Fibroblast of pulmonary artery (primary cell): ENCODE results near the gene CASP5.
A peak's percentile ranks its signal among the peaks of the same experiment; 100 is the strongest.

Experiments
- DNase-seq: peaks from one replicate; pipeline ENCODE4 v3.0.0-alpha.2; 2010; ENCODE audit warnings: low read depth
- H3K4me3 ChIP-seq: replicated peaks from 2 replicates; pipeline ENCODE4 v1.5.1; 2011; ENCODE audit warnings: low read depth, mild to moderate bottlenecking, control low read depth, low read length, moderate library complexity
- TF ChIP-seq, protein P1 (sequence below): IDR thresholded peaks from 2 replicates; pipeline ENCODE4 v1.5.1; 2011; ENCODE audit warnings: mild to moderate bottlenecking, control low read depth, low read length, inconsistent platforms; ENCODE audit errors: missing control alignments

Gene CASP5

DNA sequence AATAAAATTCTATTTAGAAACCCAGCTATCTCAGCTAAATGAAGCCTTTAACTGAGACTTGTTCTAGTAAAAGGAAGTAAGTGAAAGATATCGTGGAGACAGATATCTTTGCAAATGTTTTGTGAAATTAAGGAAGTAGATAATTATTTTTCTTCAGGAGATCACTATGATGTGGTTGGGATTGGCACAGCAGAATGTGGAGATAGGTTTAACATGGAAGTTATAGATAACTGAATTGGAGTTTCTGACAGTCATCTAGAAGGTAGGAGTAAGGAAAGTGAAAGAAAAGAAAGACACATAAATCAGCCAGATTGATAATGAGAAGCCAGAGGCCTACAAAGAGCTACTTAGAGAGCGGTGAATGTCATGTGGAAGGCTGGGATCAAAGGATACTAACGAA is 4.7 kb upstream of the CASP5 start:
- TF ChIP-seq, protein P1, sequence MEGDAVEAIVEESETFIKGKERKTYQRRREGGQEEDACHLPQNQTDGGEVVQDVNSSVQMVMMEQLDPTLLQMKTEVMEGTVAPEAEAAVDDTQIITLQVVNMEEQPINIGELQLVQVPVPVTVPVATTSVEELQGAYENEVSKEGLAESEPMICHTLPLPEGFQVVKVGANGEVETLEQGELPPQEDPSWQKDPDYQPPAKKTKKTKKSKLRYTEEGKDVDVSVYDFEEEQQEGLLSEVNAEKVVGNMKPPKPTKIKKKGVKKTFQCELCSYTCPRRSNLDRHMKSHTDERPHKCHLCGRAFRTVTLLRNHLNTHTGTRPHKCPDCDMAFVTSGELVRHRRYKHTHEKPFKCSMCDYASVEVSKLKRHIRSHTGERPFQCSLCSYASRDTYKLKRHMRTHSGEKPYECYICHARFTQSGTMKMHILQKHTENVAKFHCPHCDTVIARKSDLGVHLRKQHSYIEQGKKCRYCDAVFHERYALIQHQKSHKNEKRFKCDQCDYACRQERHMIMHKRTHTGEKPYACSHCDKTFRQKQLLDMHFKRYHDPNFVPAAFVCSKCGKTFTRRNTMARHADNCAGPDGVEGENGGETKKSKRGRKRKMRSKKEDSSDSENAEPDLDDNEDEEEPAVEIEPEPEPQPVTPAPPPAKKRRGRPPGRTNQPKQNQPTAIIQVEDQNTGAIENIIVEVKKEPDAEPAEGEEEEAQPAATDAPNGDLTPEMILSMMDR: no peak
- DNase-seq: no peak
- H3K4me3 ChIP-seq: no peak overlapping the region

DNA sequence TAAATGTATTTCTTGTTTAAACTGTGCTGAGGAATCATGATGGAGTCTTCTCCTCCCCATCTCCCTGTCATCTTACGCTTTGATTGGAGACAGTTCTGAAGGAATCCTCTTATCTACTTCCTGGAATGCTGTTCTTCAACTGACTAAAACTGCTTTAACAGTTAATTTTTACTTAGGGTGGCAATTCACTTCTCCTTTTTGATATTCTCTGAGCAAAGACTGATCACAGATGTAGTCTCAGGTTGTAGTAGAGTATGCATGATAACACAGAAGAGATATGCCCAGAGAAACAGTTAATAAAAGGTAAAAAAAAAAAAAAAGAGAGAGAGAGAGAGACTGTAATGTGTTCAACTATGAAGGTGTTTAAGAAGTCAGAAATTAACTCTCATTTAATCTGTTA is 1.4 kb upstream of the CASP5 start:
- no peak overlapping the region for H3K4me3 ChIP-seq
- TF ChIP-seq, protein P1: no peak
- no peak for DNase-seq

DNA sequence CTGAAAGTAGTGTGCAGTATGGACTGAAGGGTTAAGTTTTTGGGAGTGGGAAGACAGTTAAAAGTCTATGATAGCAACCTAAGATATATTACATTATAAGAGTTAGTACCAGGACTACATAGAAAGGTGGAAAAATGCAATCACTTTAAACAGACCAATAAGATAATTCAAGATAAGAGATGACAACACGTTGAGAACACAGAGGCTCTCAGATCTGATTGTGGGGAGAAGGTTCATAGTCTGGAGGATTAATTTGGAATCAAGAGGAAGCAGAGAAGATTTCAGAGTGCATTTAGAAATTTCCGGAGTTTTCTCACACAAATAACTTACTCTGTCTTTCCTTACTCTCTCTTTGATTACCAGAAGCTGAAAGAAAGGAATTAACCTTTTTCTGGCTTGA is 441 bp downstream of the CASP5 start:
- TF ChIP-seq, protein P1: no peak
- no peak overlapping the region for H3K4me3 ChIP-seq
- DNase-seq: no peak

DNA sequence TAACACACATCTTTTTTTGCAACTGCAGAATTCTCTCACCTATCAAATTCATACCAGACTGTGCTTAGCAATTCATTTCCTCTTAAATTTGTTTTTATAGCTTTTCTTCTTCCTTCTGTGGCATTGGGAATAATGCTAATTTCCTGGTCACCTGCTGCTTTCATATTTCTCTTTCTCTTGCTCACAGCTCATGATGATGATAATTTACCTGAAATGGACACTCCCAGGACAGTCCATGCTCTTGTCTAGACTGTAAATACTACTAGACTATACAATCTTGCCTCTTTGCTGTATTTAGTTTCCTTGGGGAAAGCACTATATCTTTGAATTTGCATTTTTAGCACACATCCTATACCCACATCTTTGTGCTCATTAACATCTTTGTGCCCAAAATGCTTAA is 15.5 kb downstream of the CASP5 start:
- H3K4me3 ChIP-seq: no peak overlapping the region
- no peak for DNase-seq
- TF ChIP-seq, protein P1: no peak

DNA sequence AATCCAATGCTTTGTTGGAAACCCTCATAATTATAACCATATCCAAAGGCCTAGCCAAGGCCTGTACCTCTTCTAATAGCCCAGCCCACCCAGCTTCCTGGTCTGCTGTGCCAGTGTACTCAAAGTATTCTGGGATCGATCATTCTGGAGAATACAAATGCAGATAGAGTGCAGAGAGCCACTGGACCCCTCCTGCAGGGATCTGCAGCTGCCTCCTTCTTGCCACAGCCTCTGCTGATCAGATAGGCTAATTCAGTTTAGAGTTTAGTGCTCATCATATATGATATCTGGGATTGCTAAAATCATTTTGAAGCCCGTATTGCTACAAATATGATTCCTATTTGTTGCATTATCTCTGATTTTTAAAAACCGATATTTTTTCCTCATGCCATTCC is 17.5 kb downstream of the CASP5 start:
- TF ChIP-seq, protein P1: no peak
- H3K4me3 ChIP-seq: no peak overlapping the region
- no peak for DNase-seq

DNA sequence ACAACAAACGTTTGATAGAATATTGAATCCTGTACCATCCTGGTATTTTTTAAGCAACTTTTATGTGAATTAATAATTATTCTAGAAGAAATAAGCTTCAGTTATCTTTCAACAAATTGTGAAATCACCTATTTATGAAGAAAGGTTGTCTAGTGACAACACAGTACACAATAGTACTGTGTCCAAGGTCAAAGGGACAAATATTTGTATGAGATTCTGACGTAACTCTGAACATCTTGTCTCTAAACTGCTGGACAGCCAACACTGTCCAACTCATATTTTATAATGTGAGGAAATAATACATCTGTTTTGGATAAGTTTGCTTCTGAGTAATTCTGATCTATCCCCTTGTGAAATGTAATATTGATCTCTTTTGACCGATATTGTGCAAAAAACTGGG is 18.9 kb downstream of the CASP5 start:
- no peak overlapping the region for H3K4me3 ChIP-seq
- DNase-seq: peak; percentile 71
- TF ChIP-seq, protein P1: no peak

DNA sequence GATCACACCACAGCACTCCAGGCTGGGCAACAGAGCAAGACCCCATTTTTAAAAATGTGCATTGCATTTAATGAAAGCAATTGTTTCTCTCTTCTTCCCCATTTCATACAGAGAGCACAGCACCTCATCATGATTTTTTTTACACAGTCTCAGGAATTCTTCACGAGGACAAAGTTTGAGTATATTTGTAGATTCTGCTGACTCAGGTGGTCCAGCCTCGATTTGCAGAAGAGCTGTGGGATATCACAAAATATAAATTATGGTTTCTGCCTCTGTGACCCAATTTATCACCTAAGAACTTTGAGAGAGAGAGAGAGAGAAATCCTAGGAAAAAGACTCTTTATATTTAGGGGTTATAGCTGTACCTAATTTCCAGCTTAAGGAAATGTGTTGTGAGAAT is 19.8 kb downstream of the CASP5 start:
- no peak for DNase-seq
- TF ChIP-seq, protein P1: no peak
- H3K4me3 ChIP-seq: no peak overlapping the region
